ENCODE data around the gene ADGRE2. TPM values are rescaled to one million over a fixed set of nuclear protein-coding genes. Genes with fewer than 3 reads are reported as not detected.
"Not testable (repeated sequence)": the region's sequence is repeated elsewhere in the genome, so short reads cannot be mapped to it uniquely, and the experiment has no call there.

Gene ADGRE2
- total RNA-seq, 1 donor from 2014 or later: 0.63 TPM

DNA sequence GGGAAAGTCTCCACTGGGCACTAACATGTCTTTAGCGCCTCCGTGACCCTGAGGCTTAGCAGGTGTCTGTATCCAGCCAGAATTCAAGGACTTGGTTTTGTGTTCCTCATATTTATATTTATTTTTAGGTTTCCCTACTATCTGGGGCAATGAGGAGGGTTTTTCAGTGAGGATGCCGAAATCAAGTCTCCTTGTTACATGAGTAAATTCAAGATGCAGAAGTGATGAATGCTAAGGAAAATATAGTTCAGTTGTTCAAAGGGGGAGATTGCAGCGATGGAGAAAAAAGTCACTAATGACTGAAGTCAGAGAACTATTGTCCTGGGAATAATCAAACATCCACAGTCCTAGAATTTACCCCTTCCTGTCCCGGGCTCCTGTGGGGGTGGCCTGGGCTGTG lies 791 bp upstream of the ADGRE2 start:
- Histone ChIP-seq H3K27me3 (ENCODE audit: low read depth) (peaks cover 81% of the 10 kb centered on the region), H3K27ac (replicated peaks) (no peak overlapping the region), H3K36me3 (no peaks in the 10 kb centered on the region), H3K9me3 (replicated peaks) (no peaks in the 10 kb centered on the region), H3K4me1 (peaks cover 9% of the 10 kb centered on the region), H3K4me3 (no peak overlapping the region)
- intact Hi-C loops (cut with micrococcal nuclease): no loop called here
- TF ChIP-seq, protein P1, sequence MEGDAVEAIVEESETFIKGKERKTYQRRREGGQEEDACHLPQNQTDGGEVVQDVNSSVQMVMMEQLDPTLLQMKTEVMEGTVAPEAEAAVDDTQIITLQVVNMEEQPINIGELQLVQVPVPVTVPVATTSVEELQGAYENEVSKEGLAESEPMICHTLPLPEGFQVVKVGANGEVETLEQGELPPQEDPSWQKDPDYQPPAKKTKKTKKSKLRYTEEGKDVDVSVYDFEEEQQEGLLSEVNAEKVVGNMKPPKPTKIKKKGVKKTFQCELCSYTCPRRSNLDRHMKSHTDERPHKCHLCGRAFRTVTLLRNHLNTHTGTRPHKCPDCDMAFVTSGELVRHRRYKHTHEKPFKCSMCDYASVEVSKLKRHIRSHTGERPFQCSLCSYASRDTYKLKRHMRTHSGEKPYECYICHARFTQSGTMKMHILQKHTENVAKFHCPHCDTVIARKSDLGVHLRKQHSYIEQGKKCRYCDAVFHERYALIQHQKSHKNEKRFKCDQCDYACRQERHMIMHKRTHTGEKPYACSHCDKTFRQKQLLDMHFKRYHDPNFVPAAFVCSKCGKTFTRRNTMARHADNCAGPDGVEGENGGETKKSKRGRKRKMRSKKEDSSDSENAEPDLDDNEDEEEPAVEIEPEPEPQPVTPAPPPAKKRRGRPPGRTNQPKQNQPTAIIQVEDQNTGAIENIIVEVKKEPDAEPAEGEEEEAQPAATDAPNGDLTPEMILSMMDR (IDR thresholded peaks at IDR 0.05; ENCODE audit: borderline replicate concordance): no peak
- no peak for DNase-seq

DNA sequence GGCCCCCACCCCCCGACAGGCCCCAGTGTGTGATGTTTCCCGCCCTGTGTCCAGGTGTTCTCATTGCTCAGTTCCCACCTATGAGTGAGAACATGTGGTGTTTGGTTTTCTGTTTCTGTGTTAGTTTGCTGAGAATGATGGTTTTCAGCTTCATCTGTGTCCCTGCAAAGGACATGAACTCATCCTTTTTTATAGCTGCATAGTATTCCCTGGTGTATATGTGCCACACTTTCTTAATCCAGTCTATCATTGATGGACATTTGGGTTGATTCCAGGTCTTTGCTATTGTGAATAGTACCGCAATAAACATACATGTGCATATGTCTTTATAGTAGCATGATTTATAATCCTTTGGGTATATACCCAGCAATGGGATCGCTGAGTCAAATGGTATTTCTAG lies 715 bp downstream of the ADGRE2 start:
- H3K4me3 ChIP-seq; H3K36me3 ChIP-seq; DNase-seq; H3K9me3 ChIP-seq (replicated peaks); H3K27ac ChIP-seq (replicated peaks); intact Hi-C loops (cut with micrococcal nuclease); H3K4me1 ChIP-seq: not testable (repeated sequence)
- H3K27me3 ChIP-seq (ENCODE audit: low read depth): peaks cover 79% of the 10 kb centered on the region

DNA sequence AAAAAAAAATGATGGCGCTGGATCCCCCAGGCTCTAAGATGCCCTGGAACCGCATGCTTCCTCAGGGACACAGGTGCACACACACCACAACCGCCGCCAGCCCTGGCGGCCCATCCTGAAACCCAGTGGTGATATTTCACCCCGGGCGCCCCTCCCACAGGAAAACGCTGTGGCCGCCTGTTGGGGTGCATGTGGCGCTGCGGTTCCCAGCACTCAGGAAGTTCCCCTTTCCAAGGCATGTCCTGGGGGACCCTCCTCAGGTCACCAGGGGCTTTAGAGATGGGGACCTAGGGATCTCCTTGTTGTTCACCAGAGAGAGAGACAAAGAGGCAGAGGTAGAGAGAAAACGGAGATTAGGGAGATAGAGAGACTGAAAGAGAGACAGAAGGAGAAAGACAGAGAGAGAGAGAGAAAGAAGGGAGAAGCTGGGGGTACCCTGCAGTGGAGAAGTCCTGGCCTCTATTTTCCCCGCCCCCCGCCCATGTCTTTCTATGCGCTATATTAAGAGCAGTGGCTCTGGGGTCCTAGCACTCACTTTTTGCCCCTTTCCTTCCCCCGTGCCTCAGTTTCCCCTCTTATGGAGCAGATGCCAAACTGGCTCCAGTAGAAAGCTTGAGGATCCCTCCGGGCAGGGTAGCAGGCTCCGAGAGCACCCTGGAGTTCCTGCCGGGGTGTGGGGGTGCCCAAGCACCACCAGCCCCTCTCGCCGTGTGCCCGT lies 2.3 kb downstream of the ADGRE2 start:
- no peaks in the 10 kb centered on the region for H3K9me3 ChIP-seq (replicated peaks)
- intact Hi-C loops (cut with micrococcal nuclease): no loop called here
- no peaks in the 10 kb centered on the region for H3K36me3 ChIP-seq
- peaks cover 9% of the 10 kb centered on the region for H3K4me1 ChIP-seq
- no peak overlapping the region for H3K27ac ChIP-seq (replicated peaks)
- TF ChIP-seq, protein P1 (IDR thresholded peaks at IDR 0.05; ENCODE audit: borderline replicate concordance): no peak
- peak; percentile 25 for DNase-seq
- H3K27me3 ChIP-seq (ENCODE audit: low read depth): peaks cover 76% of the 10 kb centered on the region
- peak overlapping the region; percentile 48 for H3K4me3 ChIP-seq

DNA sequence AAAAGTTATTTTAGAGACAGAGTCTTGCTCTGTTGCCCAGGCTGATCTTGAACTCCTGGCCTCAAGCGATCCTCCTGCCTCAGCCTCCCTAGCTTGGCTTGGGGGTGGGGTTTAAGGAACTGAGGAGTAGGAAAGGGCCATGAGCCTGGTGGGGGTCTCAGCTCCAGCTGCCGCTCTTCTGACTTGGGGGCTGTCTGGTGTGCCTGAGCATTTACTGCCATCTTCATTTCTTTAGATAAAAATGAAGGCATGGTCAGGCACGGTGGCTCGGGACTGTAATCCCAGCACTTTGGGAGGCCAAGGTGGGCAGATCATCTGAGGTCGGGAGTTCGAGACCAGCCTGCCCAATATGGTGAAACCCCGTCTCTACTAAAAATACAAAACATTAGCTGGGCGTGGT lies 3.0 kb downstream of the ADGRE2 start:
- not testable (repeated sequence) for DNase-seq
- H3K27me3 ChIP-seq (ENCODE audit: low read depth): peaks cover 73% of the 10 kb centered on the region

DNA sequence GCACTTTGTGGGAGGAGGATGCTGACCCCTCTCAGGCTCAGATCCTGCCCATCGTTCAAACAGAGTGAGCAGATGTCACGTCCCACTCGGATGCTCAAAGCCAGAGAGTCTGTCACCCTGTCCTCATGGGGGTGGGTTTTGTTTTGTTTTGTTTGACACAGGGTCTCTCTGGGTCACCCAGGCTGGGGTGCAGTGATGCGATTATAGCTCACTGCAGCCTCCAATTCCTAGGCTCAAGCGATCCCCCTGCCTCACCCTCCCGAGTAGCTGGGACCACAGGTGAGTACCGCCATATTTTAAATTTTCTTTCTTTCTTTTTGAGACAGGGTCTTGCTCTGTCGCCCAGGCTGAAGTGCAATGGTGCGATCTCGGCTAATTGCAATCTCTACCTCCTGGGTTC lies 4.0 kb downstream of the ADGRE2 start:
- Histone ChIP-seq H3K4me3 (no peak overlapping the region), H3K27ac (replicated peaks) (no peak overlapping the region), H3K27me3 (ENCODE audit: low read depth) (peaks cover 69% of the 10 kb centered on the region), H3K9me3 (replicated peaks) (no peaks in the 10 kb centered on the region), H3K4me1 (peaks cover 9% of the 10 kb centered on the region), H3K36me3 (no peaks in the 10 kb centered on the region)
- no peak for DNase-seq
- TF ChIP-seq, protein P1 (IDR thresholded peaks at IDR 0.05; ENCODE audit: borderline replicate concordance): no peak
- intact Hi-C loops (cut with micrococcal nuclease): no loop called here

More for the DNA sequence above, 3.0 kb downstream of the ADGRE2 start:
- H3K4me1 ChIP-seq; H3K36me3 ChIP-seq; H3K27ac ChIP-seq (replicated peaks); intact Hi-C loops (cut with micrococcal nuclease); H3K9me3 ChIP-seq (replicated peaks): not testable (repeated sequence)
- peak overlapping the region; percentile 48 for H3K4me3 ChIP-seq

DNA sequence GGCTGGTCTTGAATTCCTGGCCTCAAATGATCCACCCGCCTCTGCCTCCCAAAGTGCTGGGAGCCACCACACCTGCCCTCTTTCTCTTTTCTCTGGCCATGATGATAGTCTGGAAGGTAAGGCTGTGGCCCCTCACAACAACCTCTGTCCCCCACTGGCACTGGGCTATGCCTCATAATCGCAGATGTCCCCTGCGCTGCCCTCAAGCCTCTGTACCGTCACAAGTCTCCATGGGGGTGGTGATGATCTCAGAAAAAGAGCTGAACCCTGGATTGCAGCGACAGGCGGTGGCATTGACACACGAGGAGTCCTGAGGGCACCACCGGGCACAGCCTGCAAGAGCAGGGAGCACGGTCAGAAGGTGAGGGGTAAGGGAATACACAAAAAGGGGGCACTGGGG lies 4.6 kb downstream of the ADGRE2 start:
- H3K4me1 ChIP-seq; H3K4me3 ChIP-seq; intact Hi-C loops (cut with micrococcal nuclease); H3K27ac ChIP-seq (replicated peaks); DNase-seq; H3K9me3 ChIP-seq (replicated peaks); H3K36me3 ChIP-seq: not testable (repeated sequence)
- H3K27me3 ChIP-seq (ENCODE audit: low read depth): peaks cover 67% of the 10 kb centered on the region

DNA sequence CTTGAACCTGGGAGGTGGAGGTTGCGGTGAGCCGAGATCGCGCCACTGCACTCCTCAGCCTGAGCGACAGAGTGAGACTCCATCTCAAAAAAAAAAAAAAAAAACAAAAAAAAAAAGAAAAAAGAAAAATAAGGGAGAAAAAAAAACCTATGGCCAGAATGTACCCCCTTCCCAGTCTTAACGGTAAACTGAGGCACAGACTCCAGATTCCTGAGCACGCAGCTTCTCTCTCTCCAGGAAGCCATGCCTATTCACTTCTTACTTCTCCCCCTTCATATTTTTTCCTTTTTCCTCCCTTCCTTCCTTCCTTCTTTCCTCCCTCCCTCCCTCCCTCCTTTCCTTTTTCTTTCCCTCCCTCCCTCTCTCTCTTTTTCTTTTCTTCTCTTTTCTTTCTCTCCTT lies 5.4 kb downstream of the ADGRE2 start:
- no peak for DNase-seq
- Histone ChIP-seq H3K27ac (replicated peaks) (no peak overlapping the region), H3K4me3 (no peak overlapping the region), H3K9me3 (replicated peaks) (no peaks in the 10 kb centered on the region), H3K36me3 (no peaks in the 10 kb centered on the region), H3K27me3 (ENCODE audit: low read depth) (peaks cover 70% of the 10 kb centered on the region), H3K4me1 (peaks cover 9% of the 10 kb centered on the region)
- intact Hi-C loops (cut with micrococcal nuclease): no loop called here
- TF ChIP-seq, protein P1 (IDR thresholded peaks at IDR 0.05; ENCODE audit: borderline replicate concordance): no peak

Measured in left ventricle myocardium inferior (tissue), 1 donor.